HEK293T (cell line): ENCODE data around the gene STK39.

Experiments used
- CTCF ChIA-PET: fragments of 350-600 bp; formaldehyde crosslinking; extraction: SDS; loops from one replicate; lab custom pipeline; 2021; ENCODE audit warnings: antibody characterized with exemption, inconsistent platforms; lab: Yijun Ruan, JAX
- POLR2A ChIA-PET: fragments of 350-600 bp; formaldehyde crosslinking; extraction: SDS; loops from one replicate; lab custom pipeline; 2020; ENCODE audit warnings: antibody characterized with exemption, inconsistent platforms; lab: Yijun Ruan, JAX
- DNase-seq: peaks from one replicate; pipeline ENCODE4 v3.0.0; 2012; ENCODE audit warnings: mixed read lengths; ENCODE audit errors: extremely low spot score
- ARNT ChIP-seq: fragments of 450-650 bp; IDR thresholded peaks from 2 replicates; pipeline ENCODE4 v1.6.1; 2017; ENCODE audit warnings: mild to moderate bottlenecking
- BHLHE40 ChIP-seq: fragments of 450-650 bp; IDR thresholded peaks from 2 replicates; pipeline ENCODE4 v1.6.1; 2016; ENCODE audit warnings: mild to moderate bottlenecking, moderate library complexity, borderline replicate concordance
- CTBP1 ChIP-seq: fragments of 450-650 bp; IDR thresholded peaks from 2 replicates; pipeline ENCODE4 v1.6.1; 2016; ENCODE audit warnings: borderline replicate concordance
- ELF4 ChIP-seq: fragments of 450-650 bp; IDR thresholded peaks from 2 replicates; pipeline ENCODE4 v1.6.1; 2017; ENCODE audit warnings: antibody characterized with exemption
- FOXA1 ChIP-seq: fragments of 450-650 bp; IDR thresholded peaks from 2 replicates; pipeline ENCODE4 v1.6.1; 2016; ENCODE audit warnings: mild to moderate bottlenecking
- FOXK2 ChIP-seq: fragments of 450-650 bp; IDR thresholded peaks from 2 replicates; pipeline ENCODE4 v1.6.1; 2016; ENCODE audit warnings: mild to moderate bottlenecking
- FOXM1 ChIP-seq: fragments of 450-650 bp; IDR thresholded peaks from 2 replicates; pipeline ENCODE4 v1.6.1; 2017; ENCODE audit warnings: mild to moderate bottlenecking, borderline replicate concordance
- HDGF ChIP-seq: fragments of 450-650 bp; IDR thresholded peaks from 2 replicates; pipeline ENCODE4 v1.6.1; 2017; ENCODE audit warnings: antibody characterized with exemption, borderline replicate concordance
- L3MBTL2 ChIP-seq: fragments of 450-650 bp; conservative IDR thresholded peaks from 2 replicates; pipeline ENCODE4 v1.6.1; 2016; ENCODE audit warnings: mild to moderate bottlenecking
- LEF1 ChIP-seq: fragments of 450-650 bp; IDR thresholded peaks from 2 replicates; pipeline ENCODE4 v1.6.1; 2017; ENCODE audit warnings: mild to moderate bottlenecking, borderline replicate concordance
- NFRKB ChIP-seq: fragments of 450-650 bp; IDR thresholded peaks from 2 replicates; pipeline ENCODE4 v1.6.1; 2016; ENCODE audit warnings: mild to moderate bottlenecking, moderate library complexity
- PKNOX1 ChIP-seq: fragments of 450-650 bp; IDR thresholded peaks from 2 replicates; pipeline ENCODE4 v1.6.1; 2016
- SP1 ChIP-seq: fragments of 450-650 bp; IDR thresholded peaks from 2 replicates; pipeline ENCODE4 v1.6.1; 2017
- SUZ12 ChIP-seq: fragments of 450-650 bp; IDR thresholded peaks from 2 replicates; pipeline ENCODE4 v1.6.1; 2016; ENCODE audit warnings: mild to moderate bottlenecking
- TARDBP ChIP-seq: fragments of 450-650 bp; IDR thresholded peaks from 2 replicates; pipeline ENCODE4 v1.6.1; 2016
- ZNF384 ChIP-seq: fragments of 450-650 bp; IDR thresholded peaks from 2 replicates; pipeline ENCODE4 v1.6.1; 2016

The STK39 gene

GRCh38 chr2:167966937-167967913, 280.2 kb downstream of the STK39 start:
- ChIA-PET POLR2A (no interaction called here), CTCF (no interaction called here)
- no peak for DNase-seq
- TF ChIP-seq HDGF (no peak), ARNT (no peak), NFRKB (no peak), ZNF384 (no peak), PKNOX1 (no peak), CTBP1 (no peak), FOXA1 (no peak), SP1 (no peak), LEF1 (no peak), FOXM1 (no peak), ELF4 (no peak), L3MBTL2 (no peak), BHLHE40 (no peak), FOXK2 (no peak), SUZ12 (no peak), TARDBP (no peak)

GRCh38 chr2:167965907-167966761, 281.3 kb downstream of the STK39 start:
- POLR2A ChIA-PET: no interaction called here
- TF ChIP-seq ARNT (no peak), FOXK2 (no peak), ELF4 (no peak), NFRKB (no peak), TARDBP (no peak), CTBP1 (no peak), FOXM1 (no peak), FOXA1 (no peak), L3MBTL2 (no peak), LEF1 (no peak), SP1 (no peak), PKNOX1 (no peak), BHLHE40 (no peak), SUZ12 (no peak), HDGF (no peak), ZNF384 (no peak)
- DNase-seq: no peak
- CTCF ChIA-PET: interaction anchor here (1.2 kb wide), 1 partner anchor 152 kb away, joined by 10 read pairs; no protein-coding TSS in a partner anchor

GRCh38 chr2:167964650-167965413, 282.6 kb downstream of the STK39 start:
- no peak for DNase-seq
- POLR2A ChIA-PET: no interaction called here
- CTCF ChIA-PET: interaction anchor here (1.2 kb wide), 1 partner anchor 154 kb away, joined by 10 read pairs; no protein-coding TSS in a partner anchor
- TF ChIP-seq SP1: no peak
- no peak for TF ChIP-seq L3MBTL2
- no peak for TF ChIP-seq PKNOX1
- TF ChIP-seq ZNF384: peak; percentile 87
- no peak for TF ChIP-seq NFRKB

GRCh38 chr2:167963899-167964649, 283.3 kb downstream of the STK39 start:
- CTCF ChIA-PET: no interaction called here
- POLR2A ChIA-PET: no interaction called here
- no peak for DNase-seq
- TF ChIP-seq TARDBP (no peak), HDGF (no peak), BHLHE40 (no peak), SP1 (no peak), FOXK2 (no peak)
